WTC11 (cell line): ENCODE measurements around the gene CCM2. TPM values are rescaled to one million over a fixed set of nuclear protein-coding genes. Genes with fewer than 3 reads are reported as not detected.

Experiments used
- ATAC-seq: fragments of 200-7000 bp; cut with Tn5 transposase; 2 replicates; pipeline ENCODE4 v1.10.0; 2021; ENCODE audit warnings: mild to moderate bottlenecking, moderate library complexity
- CTCF ChIA-PET: fragments of 300-600 bp; sonication (Branson Sonifier 250); formaldehyde crosslinking; loops from one replicate; lab custom pipeline; 2021; ENCODE audit warnings: antibody characterized with exemption; lab: Charles Lee
- POLR2A ChIA-PET: fragments of 350-600 bp; sonication (Branson Sonifier 250); formaldehyde crosslinking; loops from one replicate; lab custom pipeline; 2021; ENCODE audit warnings: antibody characterized with exemption; lab: Charles Lee
- DNase-seq: peaks from one replicate; pipeline ENCODE4 v3.0.0; 2021; ENCODE audit warnings: low spot score
- H3K27ac Mint-ChIP-seq: 2 replicates; pipeline ENCODE4 v1.8.0; 2021; ENCODE audit warnings: mixed read lengths
- H3K27me3 Mint-ChIP-seq: 2 replicates; pipeline ENCODE4 v1.8.0; 2021; ENCODE audit warnings: low read depth, mild to moderate bottlenecking, moderate library complexity, mixed read lengths
- H3K36me3 Mint-ChIP-seq: 2 replicates; pipeline ENCODE4 v1.8.0; 2021; ENCODE audit warnings: mixed read lengths
- H3K4me1 Mint-ChIP-seq: 2 replicates; pipeline ENCODE4 v1.8.0; 2022; ENCODE audit warnings: mixed read lengths
- H3K4me3 Mint-ChIP-seq: 2 replicates; pipeline ENCODE4 v1.8.0; 2021; ENCODE audit warnings: mild to moderate bottlenecking, moderate library complexity, mixed read lengths
- H3K9me3 Mint-ChIP-seq: 2 replicates; pipeline ENCODE4 v1.8.0; 2021; ENCODE audit warnings: mixed read lengths
- MXD4 ChIP-seq: fragments of 250-450 bp; sonication (Bioruptor Pico); IDR thresholded peaks from 2 replicates; pipeline ENCODE4 v1.8.0; 2021; ENCODE audit warnings: mild to moderate bottlenecking, moderate library complexity, borderline replicate concordance
- MYBL2 ChIP-seq: sonication (generic); formaldehyde crosslinking; IDR thresholded peaks from 2 replicates; pipeline ENCODE4 v1.8.1; 2023; ENCODE audit warnings: mild to moderate bottlenecking, moderate library complexity, missing genetic modification reagents
- PRRX2 ChIP-seq: fragments of 250-450 bp; sonication (Bioruptor Pico); IDR thresholded peaks from 2 replicates; pipeline ENCODE4 v1.8.0; 2021; ENCODE audit warnings: mild to moderate bottlenecking
- RORB ChIP-seq: fragments of 250-450 bp; sonication (Bioruptor Pico); IDR thresholded peaks from 2 replicates; pipeline ENCODE4 v1.9.0; 2021; ENCODE audit warnings: mild to moderate bottlenecking
- SP1 ChIP-seq: sonication (generic); formaldehyde crosslinking; conservative IDR thresholded peaks from 2 replicates; pipeline ENCODE4 v1.8.1; 2022; ENCODE audit warnings: missing genetic modification reagents
- TCF7 ChIP-seq: sonication (generic); formaldehyde crosslinking; IDR thresholded peaks from 2 replicates; pipeline ENCODE4 v1.8.0; 2022; ENCODE audit warnings: mild to moderate bottlenecking, low read depth, missing genetic modification reagents, moderate library complexity
- TP53 ChIP-seq: sonication (generic); formaldehyde crosslinking; IDR thresholded peaks from 2 replicates; pipeline ENCODE4 v1.8.1; 2023; ENCODE audit warnings: mild to moderate bottlenecking, missing genetic modification reagents
- ZNF138 ChIP-seq: sonication (generic); formaldehyde crosslinking; conservative IDR thresholded peaks from 2 replicates; pipeline ENCODE4 v1.8.1; 2022; ENCODE audit warnings: mild to moderate bottlenecking, moderate library complexity, missing genetic modification reagents
- ZNF263 ChIP-seq: sonication (generic); formaldehyde crosslinking; IDR thresholded peaks from 2 replicates; pipeline ENCODE4 v1.8.1; 2022; ENCODE audit warnings: low read depth, mild to moderate bottlenecking, moderate library complexity, missing genetic modification reagents
- ZNF416 ChIP-seq: fragments of 250-450 bp; sonication (Bioruptor Pico); IDR thresholded peaks from 2 replicates; pipeline ENCODE4 v1.9.0; 2021; ENCODE audit warnings: mild to moderate bottlenecking, inconsistent platforms
- ZNF671 ChIP-seq: fragments of 250-450 bp; sonication (Bioruptor Pico); IDR thresholded peaks from 2 replicates; pipeline ENCODE4 v1.8.0; 2021; ENCODE audit warnings: mild to moderate bottlenecking
- total RNA-seq: library from RNA; stranded (reverse); gene quantifications from 3 replicates; pipeline ENCODE4 v1.2.3, GENCODE V29; 2021
- TF ChIP-seq, protein P1 (sequence below): fragments of 250-450 bp; sonication (Bioruptor Pico); IDR thresholded peaks from 2 replicates; pipeline ENCODE4 v1.9.0; 2021; ENCODE audit warnings: mild to moderate bottlenecking
- TF ChIP-seq, protein P2 (sequence below): fragments of 250-450 bp; sonication (Bioruptor Pico); conservative IDR thresholded peaks from 2 replicates; pipeline ENCODE4 v1.9.0; 2021; ENCODE audit warnings: mild to moderate bottlenecking
- TF ChIP-seq, protein P3 (sequence below): sonication (generic); formaldehyde crosslinking; IDR thresholded peaks from 2 replicates; pipeline ENCODE4 v1.8.0; 2022; ENCODE audit warnings: missing genetic modification reagents

Gene CCM2
- total RNA-seq, 1 experiment from 2014 or later: 32.7 TPM

DNA sequence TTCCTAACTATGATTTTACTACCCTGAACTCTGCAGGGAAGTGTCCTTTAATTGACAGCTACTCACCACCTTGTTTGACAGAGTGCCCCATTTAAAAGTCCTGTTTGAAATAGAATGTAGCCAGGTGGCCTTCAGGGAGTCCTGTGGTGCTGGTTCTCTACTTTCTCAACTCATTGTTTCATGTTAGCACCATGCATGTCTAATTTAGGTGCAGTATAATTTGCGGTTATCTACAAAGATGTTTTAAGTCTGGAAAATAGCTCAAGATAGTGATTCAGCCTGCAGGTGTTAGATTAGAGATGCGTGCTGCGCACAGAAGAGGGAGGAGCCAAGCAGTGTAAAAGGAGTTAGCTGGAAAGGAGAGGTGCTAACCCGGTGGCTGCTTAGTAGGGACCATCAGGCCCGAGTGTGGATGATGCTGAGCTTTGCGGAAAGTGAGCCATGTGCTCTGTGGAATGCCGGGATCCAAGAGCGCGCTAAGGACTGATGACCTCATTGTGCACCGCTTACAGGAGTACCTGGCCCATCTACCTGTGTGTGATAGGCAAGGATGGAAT is 1.2 kb downstream of the CCM2 start:
- Mint-ChIP-seq H3K4me3 (peak overlapping the region; percentile 83), H3K9me3 (no peaks in the 10 kb centered on the region), H3K4me1 (peaks cover 13% of the 10 kb centered on the region), H3K27me3 (no peaks in the 10 kb centered on the region), H3K36me3 (no peaks in the 10 kb centered on the region; the same call in 1 of the 2 replicates), H3K27ac (peak overlapping the region; percentile 60)
- TF ChIP-seq ZNF138 (CRISPR knock-in tag) (no peak), ZNF671 (CRISPR knock-in tag) (no peak)
- ChIA-PET POLR2A (interaction anchor here (0.7 to 1.9 kb wide), 5 partner anchors 15 to 154 kb away, joined by 3 to 6 read pairs (median 4); partner anchors contain the start of genes H2AZ2 and TBRG4), CTCF (interaction anchor here (0.8 to 3.5 kb wide), 5 partner anchors 12 to 135 kb away, joined by 4 to 27 read pairs (median 5); partner anchors contain the start of gene TBRG4)
- ATAC-seq (peak; percentile 3; the same call in 1 of the 2 replicates), DNase-seq (peak; percentile 30)

DNA sequence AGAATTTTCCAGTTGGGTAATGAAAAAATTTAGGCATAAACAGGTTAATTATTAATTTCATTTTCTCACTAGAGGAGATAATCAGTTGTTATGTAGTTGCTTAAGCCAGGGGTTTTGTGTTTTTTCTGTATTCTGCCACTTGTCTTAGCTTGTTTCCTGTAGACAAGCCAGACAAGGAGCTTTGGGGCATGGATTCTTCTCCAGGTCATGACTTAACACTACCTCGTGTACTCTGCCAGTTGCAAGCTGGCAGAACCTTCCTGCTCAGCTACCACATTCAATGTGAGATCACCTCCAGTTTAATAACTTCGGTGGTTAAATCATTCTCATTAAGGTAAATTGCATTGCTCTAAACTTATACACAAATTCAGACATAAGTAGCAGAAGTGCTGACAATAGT is 1.8 kb downstream of the CCM2 start:
- H3K36me3 Mint-ChIP-seq: no peaks in the 10 kb centered on the region; the same call in 1 of the 2 replicates
- no peak overlapping the region for H3K27ac Mint-ChIP-seq
- DNase-seq (no peak), ATAC-seq (no peak)
- H3K27me3 Mint-ChIP-seq: no peaks in the 10 kb centered on the region
- no peaks in the 10 kb centered on the region for H3K9me3 Mint-ChIP-seq
- ChIA-PET CTCF (interaction anchor here (0.8 to 3.5 kb wide), 5 partner anchors 13 to 134 kb away, joined by 4 to 27 read pairs (median 5); partner anchors contain the start of gene TBRG4), POLR2A (interaction anchor here (0.9 to 1.4 kb wide), 2 partner anchors 39 to 110 kb away, joined by 3 to 5 read pairs; partner anchors contain the start of gene TBRG4)
- H3K4me3 Mint-ChIP-seq: no peak overlapping the region; the same call in 1 of the 2 replicates
- peaks cover 13% of the 10 kb centered on the region for H3K4me1 Mint-ChIP-seq
- TF ChIP-seq ZNF671 (CRISPR knock-in tag) (no peak), RORB (no peak), PRRX2 (CRISPR knock-in tag) (no peak), TCF7 (CRISPR knock-in tag) (no peak), ZNF416 (no peak), MXD4 (CRISPR knock-in tag) (no peak), SP1 (no peak), ZNF263 (CRISPR knock-in tag) (no peak), MYBL2 (CRISPR knock-in tag) (no peak), TP53 (CRISPR knock-in tag) (no peak)
- TF ChIP-seq, protein P1, sequence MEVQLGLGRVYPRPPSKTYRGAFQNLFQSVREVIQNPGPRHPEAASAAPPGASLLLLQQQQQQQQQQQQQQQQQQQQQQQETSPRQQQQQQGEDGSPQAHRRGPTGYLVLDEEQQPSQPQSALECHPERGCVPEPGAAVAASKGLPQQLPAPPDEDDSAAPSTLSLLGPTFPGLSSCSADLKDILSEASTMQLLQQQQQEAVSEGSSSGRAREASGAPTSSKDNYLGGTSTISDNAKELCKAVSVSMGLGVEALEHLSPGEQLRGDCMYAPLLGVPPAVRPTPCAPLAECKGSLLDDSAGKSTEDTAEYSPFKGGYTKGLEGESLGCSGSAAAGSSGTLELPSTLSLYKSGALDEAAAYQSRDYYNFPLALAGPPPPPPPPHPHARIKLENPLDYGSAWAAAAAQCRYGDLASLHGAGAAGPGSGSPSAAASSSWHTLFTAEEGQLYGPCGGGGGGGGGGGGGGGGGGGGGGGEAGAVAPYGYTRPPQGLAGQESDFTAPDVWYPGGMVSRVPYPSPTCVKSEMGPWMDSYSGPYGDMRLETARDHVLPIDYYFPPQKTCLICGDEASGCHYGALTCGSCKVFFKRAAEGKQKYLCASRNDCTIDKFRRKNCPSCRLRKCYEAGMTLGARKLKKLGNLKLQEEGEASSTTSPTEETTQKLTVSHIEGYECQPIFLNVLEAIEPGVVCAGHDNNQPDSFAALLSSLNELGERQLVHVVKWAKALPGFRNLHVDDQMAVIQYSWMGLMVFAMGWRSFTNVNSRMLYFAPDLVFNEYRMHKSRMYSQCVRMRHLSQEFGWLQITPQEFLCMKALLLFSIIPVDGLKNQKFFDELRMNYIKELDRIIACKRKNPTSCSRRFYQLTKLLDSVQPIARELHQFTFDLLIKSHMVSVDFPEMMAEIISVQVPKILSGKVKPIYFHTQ: no peak
- TF ChIP-seq, protein P2, sequence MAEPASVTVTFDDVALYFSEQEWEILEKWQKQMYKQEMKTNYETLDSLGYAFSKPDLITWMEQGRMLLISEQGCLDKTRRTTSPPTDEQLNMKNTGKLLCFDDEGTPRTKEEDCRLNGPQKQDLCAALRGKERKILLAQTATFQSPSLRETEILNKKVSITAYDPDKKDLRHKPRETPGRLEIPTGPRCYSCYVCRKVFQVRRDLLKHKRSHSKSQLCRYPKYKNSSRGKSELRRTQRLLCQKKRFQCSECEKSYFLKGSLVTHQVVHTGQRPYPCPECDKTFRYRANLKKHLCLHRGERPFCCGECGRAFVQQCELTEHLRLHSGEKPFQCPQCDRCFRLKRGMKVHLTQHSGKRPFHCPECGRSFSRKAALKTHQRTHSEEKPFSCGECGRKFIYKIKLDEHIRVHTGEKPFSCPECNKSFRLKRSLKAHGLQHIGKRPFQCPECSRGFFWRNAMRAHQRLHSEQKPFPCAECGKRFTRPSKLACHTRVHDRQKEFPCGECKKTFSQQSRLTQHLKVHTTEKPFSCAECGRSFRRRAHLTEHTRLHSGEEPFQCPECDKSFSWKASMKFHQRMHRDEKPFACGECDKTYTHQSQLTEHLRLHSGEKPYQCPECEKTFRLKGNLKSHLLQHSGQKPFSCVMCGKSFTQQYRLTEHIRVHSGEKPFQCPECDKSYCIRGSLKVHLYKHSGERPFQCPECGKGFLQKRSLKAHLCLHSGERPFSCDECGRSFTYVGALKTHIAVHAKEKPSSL (CRISPR knock-in tag): no peak
- TF ChIP-seq, protein P3, sequence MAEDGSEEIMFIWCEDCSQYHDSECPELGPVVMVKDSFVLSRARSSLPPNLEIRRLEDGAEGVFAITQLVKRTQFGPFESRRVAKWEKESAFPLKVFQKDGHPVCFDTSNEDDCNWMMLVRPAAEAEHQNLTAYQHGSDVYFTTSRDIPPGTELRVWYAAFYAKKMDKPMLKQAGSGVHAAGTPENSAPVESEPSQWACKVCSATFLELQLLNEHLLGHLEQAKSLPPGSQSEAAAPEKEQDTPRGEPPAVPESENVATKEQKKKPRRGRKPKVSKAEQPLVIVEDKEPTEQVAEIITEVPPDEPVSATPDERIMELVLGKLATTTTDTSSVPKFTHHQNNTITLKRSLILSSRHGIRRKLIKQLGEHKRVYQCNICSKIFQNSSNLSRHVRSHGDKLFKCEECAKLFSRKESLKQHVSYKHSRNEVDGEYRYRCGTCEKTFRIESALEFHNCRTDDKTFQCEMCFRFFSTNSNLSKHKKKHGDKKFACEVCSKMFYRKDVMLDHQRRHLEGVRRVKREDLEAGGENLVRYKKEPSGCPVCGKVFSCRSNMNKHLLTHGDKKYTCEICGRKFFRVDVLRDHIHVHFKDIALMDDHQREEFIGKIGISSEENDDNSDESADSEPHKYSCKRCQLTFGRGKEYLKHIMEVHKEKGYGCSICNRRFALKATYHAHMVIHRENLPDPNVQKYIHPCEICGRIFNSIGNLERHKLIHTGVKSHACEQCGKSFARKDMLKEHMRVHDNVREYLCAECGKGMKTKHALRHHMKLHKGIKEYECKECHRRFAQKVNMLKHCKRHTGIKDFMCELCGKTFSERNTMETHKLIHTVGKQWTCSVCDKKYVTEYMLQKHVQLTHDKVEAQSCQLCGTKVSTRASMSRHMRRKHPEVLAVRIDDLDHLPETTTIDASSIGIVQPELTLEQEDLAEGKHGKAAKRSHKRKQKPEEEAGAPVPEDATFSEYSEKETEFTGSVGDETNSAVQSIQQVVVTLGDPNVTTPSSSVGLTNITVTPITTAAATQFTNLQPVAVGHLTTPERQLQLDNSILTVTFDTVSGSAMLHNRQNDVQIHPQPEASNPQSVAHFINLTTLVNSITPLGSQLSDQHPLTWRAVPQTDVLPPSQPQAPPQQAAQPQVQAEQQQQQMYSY (CRISPR knock-in tag): no peak
